OCI-LY7 (cell line): ENCODE data around the gene HACD1. TPM values are rescaled to one million over a fixed set of nuclear protein-coding genes. Genes with fewer than 3 reads are reported as not detected.

Experiments
- BruUV-seq: library from RNA; stranded (reverse); fragments of 400-500 nt; replicated peaks from 2 replicates; lab custom pipeline; 2021; lab: Mats Ljungman, UMichigan
- CTCF ChIA-PET: fragments of 300-600 bp; sonication (Branson Sonifier 250); formaldehyde crosslinking; loops from one replicate; lab custom pipeline; 2022; ENCODE audit warnings: antibody characterized with exemption; ENCODE audit not compliant: unreplicated experiment; lab: Charles Lee
- POLR2A ChIA-PET: fragments of 300-600 bp; sonication (Branson Sonifier 250); formaldehyde crosslinking; loops from one replicate; lab custom pipeline; 2022; ENCODE audit warnings: antibody characterized with exemption; lab: Charles Lee
- DNase-seq: peaks from one replicate; pipeline ENCODE4 v3.0.0-alpha.2; 2015; ENCODE audit warnings: low spot score
- H2AFZ ChIP-seq: fragments of 200-600 bp; sonication (generic), shearing (Covaris generic); 2 replicates; pipeline ENCODE4 v1.6.1; 2014; ENCODE audit warnings: mild to moderate bottlenecking, antibody characterized with exemption, low read length, moderate library complexity
- H3K27ac ChIP-seq: fragments of 200-600 bp; sonication (generic); 2 replicates; pipeline ENCODE4 v1.5.1; 2014; ENCODE audit warnings: mixed run types, low read depth, mild to moderate bottlenecking, moderate library complexity, low read length, inconsistent platforms; ENCODE audit not compliant: poor library complexity, severe bottlenecking
- H3K36me3 ChIP-seq: fragments of 200-600 bp; sonication (generic); 2 replicates; pipeline ENCODE4 v1.6.1; 2014; ENCODE audit warnings: mild to moderate bottlenecking, antibody characterized with exemption, low read length, moderate library complexity, mixed read lengths; ENCODE audit not compliant: insufficient read depth
- H3K4me1 ChIP-seq: fragments of 200-600 bp; sonication (generic); 2 replicates; pipeline ENCODE4 v1.5.1; 2014; ENCODE audit warnings: mild to moderate bottlenecking, low read length; ENCODE audit not compliant: insufficient read depth, poor library complexity, severe bottlenecking
- H3K4me2 ChIP-seq: fragments of 200-600 bp; sonication (generic); 2 replicates; pipeline ENCODE4 v1.6.1; 2014; ENCODE audit warnings: mild to moderate bottlenecking, low read length
- H3K4me3 ChIP-seq: fragments of 200-600 bp; sonication (generic); 2 replicates; pipeline ENCODE4 v1.5.1; 2014; ENCODE audit warnings: mild to moderate bottlenecking, low read depth, low read length; ENCODE audit not compliant: poor library complexity, severe bottlenecking
- H3K79me2 ChIP-seq: fragments of 200-600 bp; sonication (generic); 2 replicates; pipeline ENCODE4 v1.6.1; 2016; ENCODE audit warnings: low read depth, mild to moderate bottlenecking, low read length, moderate library complexity, mixed read lengths; ENCODE audit not compliant: insufficient read depth
- H3K9me2 ChIP-seq: fragments of 200-600 bp; sonication (generic); 2 replicates; pipeline ENCODE4 v1.6.1; 2016; ENCODE audit warnings: mild to moderate bottlenecking, low read length, mixed read lengths; ENCODE audit not compliant: insufficient read depth
- H3K9me3 ChIP-seq: fragments of 200-600 bp; sonication (generic); 2 replicates; pipeline ENCODE4 v1.6.1; 2014; ENCODE audit warnings: mild to moderate bottlenecking, mixed run types, low read length, mixed read lengths
- H4K20me1 ChIP-seq: fragments of 200-600 bp; sonication (generic); 2 replicates; pipeline ENCODE4 v1.6.1; 2014; ENCODE audit warnings: mild to moderate bottlenecking, antibody characterized with exemption, low read length, moderate library complexity, mixed read lengths; ENCODE audit not compliant: insufficient read depth
- CTCF ChIP-seq: fragments of 200-600 bp; sonication (generic); conservative IDR thresholded peaks from 2 replicates; pipeline ENCODE4 v1.5.1; 2014; ENCODE audit warnings: mild to moderate bottlenecking, antibody characterized with exemption, low read length, moderate library complexity, mixed read lengths
- EZH2phosphoT487 ChIP-seq: fragments of 200-600 bp; sonication (generic); IDR thresholded peaks from 2 replicates; pipeline ENCODE4 v1.6.1; 2018; ENCODE audit warnings: low read depth, borderline replicate concordance, mild to moderate bottlenecking, mixed run types, antibody characterized with exemption, low read length, moderate library complexity, mixed read lengths
- intact Hi-C: fragments of 100-400 bp; cut with micrococcal nuclease; formaldehyde crosslinking; loops from one replicate; pipeline ENCODE4 v1.10.0; 2022; ENCODE audit not compliant: unreplicated experiment
- total RNA-seq, 2 experiments: library from RNA; depleted of rRNA in 1 of 2; stranded (reverse); fragments of >200 nt in 1 of 2; shearing (Covaris generic) in 1 of 2; gene quantifications; 2 replicates each; pipeline ENCODE4 v1.2.3, GENCODE V29; 2014 to 2022

The HACD1 gene
- total RNA-seq, 2 experiments from 2014 or later, result not detected

GRCh38 chr10:17585016-17585415 lies 32.2 kb downstream of the HACD1 start:
- no peaks in the 10 kb centered on the region for H3K4me1 ChIP-seq
- no peak for DNase-seq
- CTCF ChIA-PET, result no interaction called here
- H3K9me3 ChIP-seq, result no peaks in the 10 kb centered on the region
- peak overlapping the region; percentile 50 for H2AFZ ChIP-seq
- H3K79me2 ChIP-seq, result no peaks in the 10 kb centered on the region
- POLR2A ChIA-PET, result interaction anchor here (0.5 to 1.1 kb wide), 3 partner anchors 33 to 1073 kb away, joined by 3 read pairs; partner anchors contain the start of gene HACD1
- no peaks in the 10 kb centered on the region for H3K9me2 ChIP-seq
- H3K36me3 ChIP-seq, result no peaks in the 10 kb centered on the region
- no TSS peak for BruUV-seq
- TF ChIP-seq EZH2phosphoT487 (no peak), CTCF (no peak)
- intact Hi-C loops, result no loop called here
- H4K20me1 ChIP-seq, result no peaks in the 10 kb centered on the region
- no peak overlapping the region for H3K4me3 ChIP-seq
- H3K27ac ChIP-seq, result no peak overlapping the region
- H3K4me2 ChIP-seq, result no peak overlapping the region

DNA sequence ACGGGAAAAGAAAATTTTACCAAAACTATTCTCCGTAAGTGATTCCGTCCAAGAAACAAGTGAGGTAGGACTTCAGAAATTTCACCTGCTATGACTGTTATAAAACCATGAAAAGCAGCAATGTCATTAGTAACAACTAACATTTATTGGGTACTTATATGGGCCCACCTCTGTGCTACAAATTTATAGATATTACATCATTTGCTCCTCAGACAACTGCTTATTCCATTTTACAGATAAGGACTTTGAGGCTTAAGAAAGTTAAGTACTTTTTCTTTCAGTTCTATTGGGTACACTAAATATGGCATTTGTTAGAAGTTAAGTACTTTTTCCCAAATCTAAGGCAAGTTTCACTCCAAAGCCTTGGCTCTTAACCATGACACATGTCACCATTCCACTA lies 36.3 kb downstream of the HACD1 start:
- intact Hi-C loops, result no loop called here
- TF ChIP-seq CTCF (no peak), EZH2phosphoT487 (no peak)
- H4K20me1 ChIP-seq, result no peaks in the 10 kb centered on the region
- CTCF ChIA-PET, result no interaction called here
- DNase-seq, result no peak
- no peaks in the 10 kb centered on the region for H3K4me1 ChIP-seq
- no peak overlapping the region for H3K27ac ChIP-seq
- H3K9me3 ChIP-seq, result no peaks in the 10 kb centered on the region
- no peaks in the 10 kb centered on the region for H3K9me2 ChIP-seq
- POLR2A ChIA-PET, result no interaction called here
- H2AFZ ChIP-seq, result no peak overlapping the region
- no TSS peak for BruUV-seq
- no peak overlapping the region for H3K4me3 ChIP-seq
- no peaks in the 10 kb centered on the region for H3K79me2 ChIP-seq
- H3K36me3 ChIP-seq, result no peaks in the 10 kb centered on the region
- no peak overlapping the region for H3K4me2 ChIP-seq

- ChIA-PET POLR2A (no interaction called here), CTCF (no interaction called here)
- H3K4me1 ChIP-seq, result no peaks in the 10 kb centered on the region
- H3K27ac ChIP-seq, result no peak overlapping the region
- H4K20me1 ChIP-seq, result no peaks in the 10 kb centered on the region
- no peaks in the 10 kb centered on the region for H3K79me2 ChIP-seq
- no peak overlapping the region for H3K4me2 ChIP-seq
- no peak overlapping the region for H2AFZ ChIP-seq
- BruUV-seq, result no TSS peak
- no peak overlapping the region for H3K4me3 ChIP-seq
- no peak for TF ChIP-seq CTCF
- no peak for TF ChIP-seq EZH2phosphoT487
- intact Hi-C loops, result no loop called here
- H3K9me2 ChIP-seq, result no peaks in the 10 kb centered on the region
- no peak for DNase-seq
- H3K36me3 ChIP-seq, result no peaks in the 10 kb centered on the region
- no peaks in the 10 kb centered on the region for H3K9me3 ChIP-seq
Measured at GRCh38 chr10:17578603-17579002, 38.6 kb downstream of the HACD1 start.
